SU-DHL-6 (cell line): Measurements from ENCODE around the gene TNFRSF4.

Source experiments
- H2AFZ ChIP-seq: fragments of 200-600 bp; sonication (generic); 2 replicates; pipeline ENCODE4 v1.6.1; 2014; ENCODE audit warnings: low read depth, mild to moderate bottlenecking, moderate library complexity, mixed read lengths, antibody characterized with exemption, low read length; ENCODE audit not compliant: severe bottlenecking
- H3F3A ChIP-seq: fragments of 200-600 bp; shearing (Covaris generic); 2 replicates; pipeline ENCODE4 v1.6.0; 2016; ENCODE audit warnings: antibody characterized with exemption, mild to moderate bottlenecking; ENCODE audit not compliant: insufficient read depth
- H3K27ac ChIP-seq: fragments of 200-600 bp; sonication (generic); 2 replicates; pipeline ENCODE4 v1.5.1; 2016; ENCODE audit warnings: low read depth, mild to moderate bottlenecking, low read length, moderate library complexity, mixed read lengths
- H3K27me3 ChIP-seq: fragments of 200-600 bp; sonication (generic), shearing (Covaris generic); 2 replicates; pipeline ENCODE4 v1.6.0; 2014; ENCODE audit warnings: mild to moderate bottlenecking, low read length
- H3K36me3 ChIP-seq: fragments of 200-600 bp; sonication (generic); 2 replicates; pipeline ENCODE4 v1.6.1; 2014; ENCODE audit warnings: mild to moderate bottlenecking, low read length, mixed read lengths
- H3K4me2 ChIP-seq: fragments of 300-600, 200-600 bp; shearing (Covaris generic), sonication (generic); 2 replicates; pipeline ENCODE4 v1.6.0; 2014; ENCODE audit warnings: low read length, low read depth, mild to moderate bottlenecking; ENCODE audit not compliant: poor library complexity, severe bottlenecking
- H3K4me3 ChIP-seq: fragments of 200-600 bp; sonication (generic); 2 replicates; pipeline ENCODE4 v1.5.1; 2014; ENCODE audit warnings: antibody characterized with exemption, low read length, mild to moderate bottlenecking, mixed read lengths; ENCODE audit not compliant: insufficient read depth, poor library complexity, severe bottlenecking
- H3K79me2 ChIP-seq: fragments of 200-600 bp; sonication (generic); 2 replicates; pipeline ENCODE4 v1.6.1; 2014; ENCODE audit warnings: mild to moderate bottlenecking, low read length, moderate library complexity; ENCODE audit not compliant: insufficient read depth
- H3K9ac ChIP-seq: fragments of 200-600 bp; sonication (generic); 2 replicates; pipeline ENCODE4 v1.7.0; 2014; ENCODE audit warnings: mild to moderate bottlenecking, low read length
- H3K9me2 ChIP-seq: fragments of 200-600 bp; sonication (generic); replicated peaks from 2 replicates; pipeline ENCODE4 v1.6.1; 2014; ENCODE audit warnings: low read length; ENCODE audit not compliant: insufficient read depth
- H3K9me3 ChIP-seq: fragments of 200-600 bp; sonication (generic); 2 replicates; pipeline ENCODE4 v1.6.1; 2014; ENCODE audit warnings: low read length, mixed read lengths; ENCODE audit not compliant: insufficient read depth
- H4K20me1 ChIP-seq: fragments of 200-600 bp; sonication (generic); 2 replicates; pipeline ENCODE4 v1.6.1; 2014; ENCODE audit warnings: low read depth, mild to moderate bottlenecking, antibody characterized with exemption, low read length, moderate library complexity, mixed read lengths
- CTCF ChIP-seq: fragments of 200-600 bp; sonication (generic); IDR thresholded peaks from one replicate; pipeline ENCODE4 v1.5.1; 2017; ENCODE audit warnings: antibody characterized with exemption, mild to moderate bottlenecking, low read length, moderate library complexity; ENCODE audit not compliant: insufficient read depth, poor library complexity, severe bottlenecking
- EZH2phosphoT487 ChIP-seq: fragments of 200-600 bp; sonication (generic), shearing (Covaris generic); conservative IDR thresholded peaks from 2 replicates; pipeline ENCODE4 v1.6.1; 2018; ENCODE audit warnings: mild to moderate bottlenecking, antibody characterized with exemption, low read length, moderate library complexity, mixed read lengths

TNFRSF4 gene

DNA sequence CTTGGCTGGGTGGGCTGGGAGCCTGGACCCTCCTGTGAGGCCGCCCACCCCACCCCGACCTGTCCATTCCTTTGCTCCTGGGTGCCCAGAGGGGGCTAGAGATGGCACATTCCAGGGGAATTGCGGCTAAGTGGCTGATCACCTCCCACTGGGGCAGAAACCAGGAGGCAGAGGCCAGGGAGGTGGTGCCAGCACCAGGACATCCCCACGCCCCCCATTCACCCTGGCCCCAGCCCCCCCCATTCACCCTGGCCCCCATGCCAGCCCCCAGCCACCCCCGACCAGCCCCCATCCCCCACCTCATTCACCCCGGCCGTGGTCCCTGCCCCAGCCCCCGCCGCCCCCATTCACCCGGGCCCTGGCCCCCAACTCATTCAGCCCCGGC, 26.4 kb upstream of the TNFRSF4 start:
- no peaks in the 10 kb centered on the region for H3K79me2 ChIP-seq
- H3K9me3 ChIP-seq, result no peaks in the 10 kb centered on the region
- no peaks in the 10 kb centered on the region for H3K9me2 ChIP-seq
- H3K36me3 ChIP-seq, result no peaks in the 10 kb centered on the region
- no peak overlapping the region for H3K4me3 ChIP-seq
- H2AFZ ChIP-seq, result no peak overlapping the region
- H3K27me3 ChIP-seq, result no peaks in the 10 kb centered on the region
- no peak overlapping the region for H3K4me2 ChIP-seq
- H4K20me1 ChIP-seq, result no peaks in the 10 kb centered on the region
- TF ChIP-seq CTCF, result no peak
- no peak for TF ChIP-seq EZH2phosphoT487
- H3K27ac ChIP-seq, result no peak overlapping the region
- H3K9ac ChIP-seq, result no peak overlapping the region
- H3F3A ChIP-seq, result no peaks in the 10 kb centered on the region

GRCh38 chr1:1239614-1240347, 25.8 kb upstream of the TNFRSF4 start:
- TF ChIP-seq EZH2phosphoT487 (no peak), CTCF (no peak)
- Histone ChIP-seq H3F3A (no peaks in the 10 kb centered on the region), H3K36me3 (no peaks in the 10 kb centered on the region), H3K9me3 (no peaks in the 10 kb centered on the region), H3K9ac (no peak overlapping the region), H3K79me2 (no peaks in the 10 kb centered on the region), H3K4me2 (no peak overlapping the region), H3K9me2 (no peaks in the 10 kb centered on the region), H3K27ac (no peak overlapping the region), H2AFZ (no peak overlapping the region), H4K20me1 (no peaks in the 10 kb centered on the region), H3K4me3 (no peak overlapping the region), H3K27me3 (no peaks in the 10 kb centered on the region)

GRCh38 chr1:1239227-1239613, 25.3 kb upstream of the TNFRSF4 start:
- H3K27ac ChIP-seq, result no peak overlapping the region

More at GRCh38 chr1:1239227-1239613, 25.3 kb upstream of the TNFRSF4 start:
- H3K9me2 ChIP-seq, result no peaks in the 10 kb centered on the region
- no peaks in the 10 kb centered on the region for H4K20me1 ChIP-seq
- H3K36me3 ChIP-seq, result no peaks in the 10 kb centered on the region
- no peak overlapping the region for H3K4me3 ChIP-seq
- no peaks in the 10 kb centered on the region for H3F3A ChIP-seq
- TF ChIP-seq CTCF, result no peak
- H3K9ac ChIP-seq, result no peak overlapping the region
- H3K9me3 ChIP-seq, result no peaks in the 10 kb centered on the region
- no peaks in the 10 kb centered on the region for H3K27me3 ChIP-seq
- H2AFZ ChIP-seq, result no peak overlapping the region
- no peaks in the 10 kb centered on the region for H3K79me2 ChIP-seq
- no peak overlapping the region for H3K4me2 ChIP-seq
